LNCAP (cell line): ENCODE data around the gene SOS1.

Experiments
- CTCF ChIP-seq: fragments of 450-650 bp; IDR thresholded peaks from 2 replicates; pipeline ENCODE4 v1.5.1; 2017; ENCODE audit warnings: mild to moderate bottlenecking

Gene SOS1

GRCh38 chr2:39107724-39108273, 13.1 kb downstream of the SOS1 start:
- no peak for TF ChIP-seq CTCF

- TF ChIP-seq CTCF: no peak
Observed at GRCh38 chr2:39107156-39107555, 13.7 kb downstream of the SOS1 start.

- no peak for TF ChIP-seq CTCF
Observed at GRCh38 chr2:39099870-39100728, 20.8 kb downstream of the SOS1 start.

- TF ChIP-seq CTCF: no peak
Observed at GRCh38 chr2:39099310-39099869, 21.5 kb downstream of the SOS1 start.

- TF ChIP-seq CTCF: no peak
Observed at GRCh38 chr2:39095624-39096023, 25.2 kb downstream of the SOS1 start.

GRCh38 chr2:39094717-39095363, 26.0 kb downstream of the SOS1 start:
- no peak for TF ChIP-seq CTCF

- no peak for TF ChIP-seq CTCF
Observed at GRCh38 chr2:39093218-39093898, 27.5 kb downstream of the SOS1 start.
